ENCODE measurements around the gene MED25. TPM values are rescaled to one million over a fixed set of nuclear protein-coding genes. Genes with fewer than 3 reads are reported as not detected.
A peak's percentile ranks its signal among the peaks of the same experiment; 100 is the strongest.

MED25 gene
- polyA plus RNA-seq, 6 donors from 2014 or later, result 21.2 to 49.7 (median 28.9) TPM

DNA sequence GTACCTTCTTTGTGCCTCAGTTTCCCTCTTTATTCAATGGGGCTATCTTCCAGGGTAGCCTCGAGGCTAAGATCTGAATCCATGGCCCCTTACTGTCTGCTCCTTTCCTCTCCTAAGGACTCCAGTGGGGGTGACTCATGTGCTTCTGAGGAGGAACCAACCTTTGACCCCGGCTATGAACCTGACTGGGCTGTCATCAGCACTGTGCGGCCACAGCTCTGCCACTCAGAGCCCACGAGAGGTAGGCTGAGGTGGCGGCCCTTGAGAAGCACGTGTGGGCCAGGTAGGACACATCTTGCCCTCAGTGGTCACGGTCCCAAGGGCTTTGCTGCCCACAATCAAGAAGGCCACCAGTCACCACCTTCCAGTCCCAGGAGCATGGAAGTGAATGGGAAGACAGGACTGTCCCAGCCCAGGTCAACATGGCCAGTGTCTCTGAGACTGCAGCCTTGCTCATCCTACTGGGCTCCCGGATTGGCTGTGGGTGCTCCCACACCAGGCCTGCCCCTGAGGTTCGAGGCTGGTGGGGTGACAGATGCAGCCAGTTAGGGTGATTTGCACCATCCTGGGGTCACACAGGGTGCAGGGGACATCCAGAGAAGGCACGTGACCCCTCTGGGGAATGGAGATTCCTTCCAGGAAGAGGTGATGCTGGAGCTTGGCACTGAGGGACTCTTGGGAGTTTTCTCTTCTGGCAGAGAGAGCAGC lies 62.2 kb downstream of the MED25 start:
- no peak for ATAC-seq (ENCODE audit: low read depth in 2 of 2)
- H3K4me1 Mint-ChIP-seq, result peaks cover 16 to 24% (median 23%) of the 10 kb centered on the region in 3 donors
- peaks cover 0 to 11% of the 10 kb centered on the region in 2 donors for H3K36me3 Mint-ChIP-seq
- H3K9me3 Mint-ChIP-seq, result no peaks in the 10 kb centered on the region
- peak overlapping the region in 1 of 8 donors; percentile 67 for H3K4me3 Mint-ChIP-seq
- DNase-seq, result no peak
- H3K27me3 Mint-ChIP-seq, result no peaks in the 10 kb centered on the region
- H3K27ac Mint-ChIP-seq, result peak overlapping the region in 1 of 6 donors; percentile 65

DNA sequence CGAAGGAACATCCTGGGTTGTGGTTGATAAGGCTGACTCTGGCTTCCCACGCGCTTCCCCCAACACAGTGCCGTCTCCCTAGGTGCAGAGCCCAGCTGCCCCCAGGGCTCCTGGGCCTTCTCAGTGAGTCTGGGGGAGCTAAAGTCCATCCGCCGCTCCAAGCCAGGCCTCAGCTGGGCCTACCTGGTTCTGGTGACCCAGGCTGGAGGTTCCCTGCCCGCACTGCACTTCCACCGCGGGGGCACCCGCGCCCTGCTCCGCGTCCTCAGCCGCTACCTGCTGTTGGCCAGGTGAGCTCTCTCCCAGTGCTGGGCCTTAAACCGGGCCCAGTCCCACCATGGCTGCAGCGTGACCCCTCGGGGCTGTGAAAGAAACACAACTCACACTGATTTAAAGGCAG lies 63.1 kb downstream of the MED25 start:
- H3K9me3 Mint-ChIP-seq, result no peaks in the 10 kb centered on the region

DNA sequence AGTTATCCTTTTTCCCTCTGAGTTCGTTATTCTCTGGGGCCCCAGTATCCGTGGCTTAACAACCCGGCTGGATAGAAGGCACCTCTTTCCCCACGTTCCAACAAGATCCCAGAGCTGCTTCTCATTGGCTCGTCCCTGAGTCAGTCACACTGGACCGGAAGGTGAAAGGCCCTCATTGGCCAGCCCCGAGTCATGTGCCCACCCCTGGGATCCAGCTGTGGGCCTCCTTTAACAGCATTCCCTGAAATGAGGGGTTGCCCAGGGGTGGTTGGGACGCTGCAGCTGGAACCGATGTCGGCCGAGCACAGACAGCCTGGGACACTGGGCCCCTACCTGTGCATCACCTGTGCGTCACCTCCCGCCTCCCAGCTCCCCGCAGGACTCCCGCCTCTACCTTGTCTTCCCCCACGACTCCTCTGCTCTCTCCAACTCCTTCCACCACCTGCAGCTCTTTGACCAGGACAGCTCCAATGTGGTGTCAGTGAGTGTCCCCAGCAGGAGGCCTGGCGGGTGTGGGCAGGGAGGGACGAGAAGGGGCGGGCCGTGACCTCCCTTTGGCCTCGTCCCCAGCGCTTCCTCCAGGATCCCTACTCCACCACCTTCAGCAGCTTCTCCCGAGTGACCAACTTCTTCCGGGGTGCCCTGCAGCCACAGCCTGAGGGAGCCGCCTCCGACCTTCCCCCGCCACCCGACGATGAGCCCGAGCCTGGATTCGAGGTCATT lies 63.7 kb downstream of the MED25 start:
- no peak for DNase-seq
- peaks cover 0 to 11% of the 10 kb centered on the region in 2 donors for H3K36me3 Mint-ChIP-seq
- no peaks in the 10 kb centered on the region for H3K9me3 Mint-ChIP-seq
- no peak overlapping the region for H3K27ac Mint-ChIP-seq
- no peaks in the 10 kb centered on the region for H3K27me3 Mint-ChIP-seq
- ATAC-seq (ENCODE audit: low read depth in 2 of 2), result no peak
- no peak overlapping the region for H3K4me3 Mint-ChIP-seq
- H3K4me1 Mint-ChIP-seq, result peaks cover 10 to 17% (median 16%) of the 10 kb centered on the region in 3 donors

More for the DNA sequence above, 63.1 kb downstream of the MED25 start:
- Mint-ChIP-seq H3K4me1 (peaks cover 10 to 17% (median 16%) of the 10 kb centered on the region in 3 donors), H3K4me3 (no peak overlapping the region), H3K27me3 (no peaks in the 10 kb centered on the region), H3K27ac (no peak overlapping the region), H3K36me3 (peaks cover 0 to 11% of the 10 kb centered on the region in 2 donors)
- no peak for DNase-seq
- no peak for ATAC-seq (ENCODE audit: low read depth in 2 of 2)

DNA sequence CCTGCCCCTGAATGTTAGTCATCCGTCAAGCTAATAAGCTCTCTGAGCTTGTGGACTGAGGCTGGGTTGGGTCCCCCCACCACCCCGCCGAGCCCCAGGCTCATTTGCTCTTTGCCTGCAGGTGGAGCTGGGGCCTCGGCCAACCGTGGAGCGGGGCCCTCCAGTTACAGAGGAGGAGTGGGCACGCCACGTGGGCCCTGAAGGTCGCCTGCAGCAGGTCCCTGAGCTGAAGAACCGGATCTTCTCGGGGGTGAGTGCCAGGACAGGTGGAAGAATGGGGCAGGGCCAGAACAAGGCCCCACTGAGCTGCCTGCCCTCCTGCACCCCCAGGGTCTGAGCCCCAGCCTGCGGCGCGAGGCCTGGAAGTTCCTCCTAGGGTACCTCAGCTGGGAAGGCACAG lies 64.6 kb downstream of the MED25 start:
- Mint-ChIP-seq H3K9me3 (no peaks in the 10 kb centered on the region), H3K4me3 (no peak overlapping the region), H3K27ac (no peak overlapping the region), H3K27me3 (no peaks in the 10 kb centered on the region), H3K36me3 (peaks cover 0 to 11% of the 10 kb centered on the region in 2 donors), H3K4me1 (peaks cover 10 to 17% (median 16%) of the 10 kb centered on the region in 3 donors)
- ATAC-seq (ENCODE audit: low read depth in 2 of 2), result no peak
- no peak for DNase-seq

DNA sequence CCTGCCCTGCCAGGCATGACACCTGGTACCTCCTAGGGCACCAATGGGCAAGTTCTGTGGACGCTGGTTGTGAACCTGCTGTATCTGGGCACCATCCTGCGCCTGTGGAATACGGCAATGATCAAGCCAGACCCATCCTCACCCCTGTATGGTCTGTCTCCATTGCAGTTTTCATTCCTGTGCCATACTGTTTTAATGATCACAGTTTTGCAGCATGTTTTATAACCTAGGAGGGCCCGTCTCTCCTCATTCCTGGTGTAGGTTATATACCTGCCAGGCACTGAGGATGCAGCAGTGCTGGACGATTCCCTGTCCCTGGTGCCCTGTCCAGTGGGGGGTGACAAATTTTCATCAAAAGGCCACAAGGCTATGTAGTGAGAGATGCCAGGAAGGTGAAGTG lies 65.0 kb downstream of the MED25 start:
- Mint-ChIP-seq H3K4me1 (peaks cover 7 to 15% (median 13%) of the 10 kb centered on the region in 3 donors), H3K36me3 (peaks cover 0 to 11% of the 10 kb centered on the region in 2 donors), H3K4me3 (no peak overlapping the region), H3K27ac (no peak overlapping the region), H3K9me3 (no peaks in the 10 kb centered on the region), H3K27me3 (no peaks in the 10 kb centered on the region)
- ATAC-seq (ENCODE audit: low read depth in 2 of 2) (no peak), DNase-seq (no peak)

DNA sequence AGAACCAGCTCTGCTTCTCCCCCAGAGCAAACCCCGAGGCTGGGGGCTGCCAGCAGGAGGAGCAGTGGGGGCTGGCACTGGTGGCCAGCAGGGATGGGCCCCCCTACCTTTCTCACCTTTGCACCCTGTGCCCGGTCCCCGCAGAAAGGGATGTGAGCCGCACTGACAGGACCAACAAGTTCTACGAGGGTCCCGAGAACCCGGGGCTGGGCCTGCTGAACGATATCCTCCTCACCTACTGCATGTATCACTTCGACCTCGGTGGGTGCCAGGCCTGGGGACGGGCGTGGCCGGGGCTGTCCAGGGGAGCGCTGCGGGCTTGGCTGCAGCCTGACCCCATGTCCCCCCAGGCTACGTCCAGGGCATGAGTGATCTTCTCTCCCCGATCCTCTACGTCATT lies 66.0 kb downstream of the MED25 start:
- Mint-ChIP-seq H3K36me3 (peaks cover 0 to 11% of the 10 kb centered on the region in 2 donors), H3K9me3 (no peaks in the 10 kb centered on the region), H3K4me3 (no peak overlapping the region), H3K4me1 (peaks cover 2 to 10% (median 2%) of the 10 kb centered on the region in 3 donors), H3K27me3 (no peaks in the 10 kb centered on the region), H3K27ac (no peak overlapping the region)
- ATAC-seq (ENCODE audit: low read depth in 2 of 2), result no peak
- DNase-seq, result no peak

DNA sequence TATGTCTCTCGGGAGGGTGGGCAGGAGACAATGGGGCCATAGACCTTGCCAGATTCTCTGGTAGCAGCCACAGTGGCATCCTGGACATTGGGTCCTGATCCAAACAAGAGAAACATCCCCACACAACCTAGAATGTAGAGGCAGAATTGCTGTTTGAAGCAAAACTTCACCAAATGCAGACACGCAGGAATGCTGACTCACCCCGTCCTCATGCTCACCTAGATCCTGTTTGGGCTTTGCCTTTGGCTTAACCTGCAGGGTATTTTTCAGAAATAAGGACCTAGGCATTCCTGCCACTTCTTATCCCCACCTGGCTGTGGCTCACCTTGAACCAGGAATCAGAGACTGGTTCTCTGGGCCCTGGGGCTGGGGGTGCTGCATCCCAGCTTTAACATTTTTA lies 66.7 kb downstream of the MED25 start:
- peaks cover 0 to 11% of the 10 kb centered on the region in 2 donors for H3K36me3 Mint-ChIP-seq
- no peaks in the 10 kb centered on the region for H3K9me3 Mint-ChIP-seq
- H3K4me1 Mint-ChIP-seq, result peaks cover 0 to 9% (median 0%) of the 10 kb centered on the region in 3 donors
- H3K27me3 Mint-ChIP-seq, result no peaks in the 10 kb centered on the region
- no peak for ATAC-seq (ENCODE audit: low read depth in 2 of 2)
- H3K27ac Mint-ChIP-seq, result no peak overlapping the region
- H3K4me3 Mint-ChIP-seq, result no peak overlapping the region
- no peak for DNase-seq

Other genes with a start within 250 kb of the MED25 start
- 100 to 1,000 TPM in 5 of 6 donors, 10 to 100 TPM in 1; 89.5 to 136 (median 113) TPM for gene NOSIP, start 237.7 kb upstream of the MED25 start, polyA plus RNA-seq (ENCODE audit: low read depth in 6 of 6)
- gene PRRG2, start 237.0 kb upstream of the MED25 start, polyA plus RNA-seq (ENCODE audit: low read depth in 6 of 6), result under 1 TPM in 5 of 6 donors, not detected in 1; 0.20 to 0.79 (median 0.62) TPM
- gene PRR12, start 227.1 kb upstream of the MED25 start, polyA plus RNA-seq (ENCODE audit: low read depth in 6 of 6), result under 1 TPM; 0.09 to 0.77 (median 0.29) TPM
- gene RRAS, start 178.1 kb upstream of the MED25 start, polyA plus RNA-seq (ENCODE audit: low read depth in 6 of 6), result 10 to 100 TPM; 16.6 to 24.9 (median 19.9) TPM
- gene SCAF1, start 176.1 kb upstream of the MED25 start, polyA plus RNA-seq (ENCODE audit: low read depth in 6 of 6), result 1 to 10 TPM in 3 of 6 donors, under 1 TPM in 2, not detected in 1; 0.84 to 2.9 (median 1.1) TPM
- 10 to 100 TPM; 39.3 to 60.5 (median 52.4) TPM for gene IRF3, start 152.4 kb upstream of the MED25 start, polyA plus RNA-seq (ENCODE audit: low read depth in 6 of 6)
- 10 to 100 TPM in 4 of 6 donors, 1 to 10 TPM in 2; 8.0 to 12.7 (median 10.6) TPM for gene BCL2L12, start 152.4 kb upstream of the MED25 start, polyA plus RNA-seq (ENCODE audit: low read depth in 6 of 6)
- gene PRMT1, start 141.0 kb upstream of the MED25 start, polyA plus RNA-seq (ENCODE audit: low read depth in 6 of 6), result 100 to 1,000 TPM; 175 to 363 (median 192) TPM
- gene ADM5, start 128.7 kb upstream of the MED25 start, polyA plus RNA-seq (ENCODE audit: low read depth in 6 of 6), result under 1 TPM in 4 of 6 donors, not detected in 2; 0.19 to 0.47 (median 0.26) TPM
- gene CPT1C, start 127.2 kb upstream of the MED25 start, polyA plus RNA-seq (ENCODE audit: low read depth in 6 of 6), result not detected
- under 1 TPM in 1 of 6 donors, not detected in 5; 0.18 TPM for gene TSKS, start 55.0 kb upstream of the MED25 start, polyA plus RNA-seq (ENCODE audit: low read depth in 6 of 6)
- gene AP2A1, start 51.3 kb upstream of the MED25 start, polyA plus RNA-seq (ENCODE audit: low read depth in 6 of 6), result 1 to 10 TPM; 3.9 to 8.0 (median 5.0) TPM
- gene FUZ, start 5.0 kb upstream of the MED25 start, polyA plus RNA-seq (ENCODE audit: low read depth in 6 of 6), result 1 to 10 TPM; 4.7 to 8.4 (median 5.7) TPM
- 10 to 100 TPM; 46.1 to 98.3 (median 60.3) TPM for gene PTOV1, start 32.9 kb downstream of the MED25 start, polyA plus RNA-seq (ENCODE audit: low read depth in 6 of 6)
- gene PNKP, start 49.3 kb downstream of the MED25 start, polyA plus RNA-seq (ENCODE audit: low read depth in 6 of 6), result 10 to 100 TPM; 39.4 to 64.9 (median 49.8) TPM
- 1 to 10 TPM; 1.5 to 6.0 (median 3.2) TPM for gene AKT1S1, start 59.1 kb downstream of the MED25 start, polyA plus RNA-seq (ENCODE audit: low read depth in 6 of 6)
- 10 to 100 TPM; 10.5 to 20.6 (median 12.3) TPM for gene TBC1D17, start 59.4 kb downstream of the MED25 start, polyA plus RNA-seq (ENCODE audit: low read depth in 6 of 6)
- 1 to 10 TPM in 1 of 6 donors, under 1 TPM in 1, not detected in 4; 0.66 to 1.2 TPM for gene IL4I1, start 78.6 kb downstream of the MED25 start, polyA plus RNA-seq (ENCODE audit: low read depth in 6 of 6)
- under 1 TPM in 5 of 6 donors, not detected in 1; 0.49 to 0.99 (median 0.71) TPM for gene ATF5, start 110.9 kb downstream of the MED25 start, polyA plus RNA-seq (ENCODE audit: low read depth in 6 of 6)
- 10 to 100 TPM; 30.3 to 59.2 (median 51.3) TPM for gene NUP62, start 111.2 kb downstream of the MED25 start, polyA plus RNA-seq (ENCODE audit: low read depth in 6 of 6)
- gene SIGLEC11, start 142.9 kb downstream of the MED25 start, polyA plus RNA-seq (ENCODE audit: low read depth in 6 of 6), result not detected
- 100 to 1,000 TPM in 1 of 6 donors, 10 to 100 TPM in 5; 78.8 to 121 (median 89.0) TPM for gene VRK3, start 207.1 kb downstream of the MED25 start, polyA plus RNA-seq (ENCODE audit: low read depth in 6 of 6)
- 1 to 10 TPM; 3.1 to 8.6 (median 5.4) TPM for gene ZNF473, start 207.7 kb downstream of the MED25 start, polyA plus RNA-seq (ENCODE audit: low read depth in 6 of 6)

Data from naive B cell (primary cell).